ENCODE data around the gene TPST2. TPM values are rescaled to one million over a fixed set of nuclear protein-coding genes. Genes with fewer than 3 reads are reported as not detected.

Gene TPST2
- total and polyA plus RNA-seq, 10 of the 15 experiments (the other 5 are each of a cell fraction or from before 2014, with no cell fraction given): 6.3 to 33.7 (median 28.4) TPM

- TF ChIP-seq SREBF2 (IDR thresholded peaks at IDR 0.05; ENCODE audit: low read length) (peak; percentile 59; the same call in 1 of the 2 replicates), CBX5 (IDR thresholded peaks at IDR 0.05; ENCODE audit: low read depth) (no peak), POLR2AphosphoS2 (IDR thresholded peaks at IDR 0.05; ENCODE audit: low read depth, low read length) (peak; percentile 87; the same call in 1 of the 2 replicates), RFX5 (IDR thresholded peaks at IDR 0.05; ENCODE audit: low read depth, low read length) (peak; percentile 37; the same call in 1 of the 2 replicates), KDM1A (IDR thresholded peaks at IDR 0.05; ENCODE audit: borderline replicate concordance) (no peak), CEBPZ (IDR thresholded peaks at IDR 0.05; ENCODE audit: low read depth, low read length) (0 out of 2 replicates have a peak, but pooled peaks have one; percentile 14), FOXK2 (IDR thresholded peaks at IDR 0.05) (peak; percentile 64; the same call in 1 of the 2 replicates), ZZZ3 (IDR thresholded peaks at IDR 0.05; ENCODE audit: control insufficient read depth, insufficient read length, low read depth) (no peak), RELA (IDR thresholded peaks at IDR 0.05; ENCODE audit: borderline replicate concordance, partially characterized antibody) (peak; percentile 44), NR2C1 (IDR thresholded peaks at IDR 0.05) (peak; percentile 65), RB1 (IDR thresholded peaks at IDR 0.05; ENCODE audit: borderline replicate concordance) (peak; percentile 81; the same call in 1 of the 2 replicates), HCFC1 (IDR thresholded peaks at IDR 0.05; ENCODE audit: low read length) (peak; percentile 82), SMAD1 (IDR thresholded peaks at IDR 0.05; ENCODE audit: low read depth, partially characterized antibody) (peak; percentile 60), ELK1 (IDR thresholded peaks at IDR 0.05; ENCODE audit: low read depth, low read length) (peak; percentile 87), DPF2 (IDR thresholded peaks at IDR 0.05) (0 out of 2 replicates have a peak, but pooled peaks have one; percentile 15), EGR1 (IDR thresholded peaks at IDR 0.05; ENCODE audit: borderline replicate concordance in 1 of 2, low read depth in 2 of 2, low read length in 2 of 2) (peak in 1 of 2 experiments; percentile 29; a peak in 1 of 3 replicates), NKRF (conservative IDR thresholded peaks at IDR 0.05) (peak; percentile 97), SIN3A (IDR thresholded peaks at IDR 0.05; ENCODE audit: low read depth, low read length) (peak; percentile 99), PKNOX1 (IDR thresholded peaks at IDR 0.05) (peak; percentile 51), CREM (IDR thresholded peaks at IDR 0.05; ENCODE audit: low read depth) (peak; percentile 99)
Observed at GRCh38 chr22:26512149-26512793, 77.7 kb downstream of the TPST2 start, which contains the start of gene TFIP11 (continued).
